SK-N-MC (cell line): ENCODE results near the gene GCFC2.

Experiments used
- EZH2 ChIP-seq: fragments of 200-600 bp; sonication (generic); IDR thresholded peaks from one replicate; pipeline ENCODE4 v1.6.1; 2017; ENCODE audit warnings: antibody characterized with exemption
- FOXP2 ChIP-seq: optimal IDR thresholded peaks from 2 replicates; pipeline ENCODE3; 2011; ENCODE audit warnings: mild to moderate bottlenecking, moderate library complexity; ENCODE audit not compliant: insufficient read depth; ENCODE audit errors: extremely low read length, control extremely low read depth
- POLR2AphosphoS5 ChIP-seq: IDR thresholded peaks from 2 replicates; pipeline ENCODE4 v1.6.1; 2012; ENCODE audit warnings: mild to moderate bottlenecking, low read depth, low read length, borderline replicate concordance

DNA sequence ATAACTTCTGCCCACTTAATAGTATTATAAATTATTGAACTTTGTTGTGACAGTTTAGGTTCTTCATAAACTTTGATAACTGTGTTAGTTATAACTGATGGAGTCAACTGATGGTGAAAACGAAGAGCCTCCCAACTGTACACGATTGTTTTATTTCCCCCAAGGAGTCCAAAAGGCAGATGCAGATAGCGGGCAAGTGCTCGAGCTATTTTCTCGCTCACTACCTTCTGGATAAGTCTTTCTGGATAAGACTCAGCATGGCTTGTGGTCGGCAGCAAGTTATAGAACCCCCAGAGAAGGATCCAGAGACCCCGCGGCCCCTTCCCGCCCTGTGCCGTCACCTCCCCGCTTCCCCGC lies 517 bp downstream of the GCFC2 start:
- TF ChIP-seq POLR2AphosphoS5, result no peak
- TF ChIP-seq EZH2, result no peak
- TF ChIP-seq FOXP2, result no peak
